ENCODE data around the gene MMP15.

The MMP15 gene

GRCh38 chr16:58037365-58038057, 12.0 kb downstream of the MMP15 start:
- no peak overlapping the region for H3K4me3 ChIP-seq (ENCODE audit: low read length)
- no peak for TF ChIP-seq CTCF (conservative IDR thresholded peaks at IDR 0.05; ENCODE audit: low read depth, low read length)
- DNase-seq (ENCODE audit: low read depth), result no peak

GRCh38 chr16:58038219-58038641, 12.7 kb downstream of the MMP15 start:
- H3K4me3 ChIP-seq (ENCODE audit: low read length), result no peak overlapping the region
- DNase-seq (ENCODE audit: low read depth), result no peak
- TF ChIP-seq CTCF (conservative IDR thresholded peaks at IDR 0.05; ENCODE audit: low read depth, low read length), result no peak

GRCh38 chr16:58039829-58040495, 14.4 kb downstream of the MMP15 start:
- H3K4me3 ChIP-seq (ENCODE audit: low read length), result no peak overlapping the region
- no peak for TF ChIP-seq CTCF (conservative IDR thresholded peaks at IDR 0.05; ENCODE audit: low read depth, low read length)
- DNase-seq (ENCODE audit: low read depth), result no peak

GRCh38 chr16:58040496-58040846, 14.9 kb downstream of the MMP15 start:
- TF ChIP-seq CTCF (conservative IDR thresholded peaks at IDR 0.05; ENCODE audit: low read depth, low read length), result no peak
- no peak overlapping the region for H3K4me3 ChIP-seq (ENCODE audit: low read length)
- DNase-seq (ENCODE audit: low read depth), result no peak

- no peak for TF ChIP-seq CTCF (conservative IDR thresholded peaks at IDR 0.05; ENCODE audit: low read depth, low read length)
- no peak overlapping the region for H3K4me3 ChIP-seq (ENCODE audit: low read length)
- no peak for DNase-seq (ENCODE audit: low read depth)
Measured at GRCh38 chr16:58040945-58041627, 15.5 kb downstream of the MMP15 start.

- no peak overlapping the region for H3K4me3 ChIP-seq (ENCODE audit: low read length)
- no peak for DNase-seq (ENCODE audit: low read depth)
- TF ChIP-seq CTCF (conservative IDR thresholded peaks at IDR 0.05; ENCODE audit: low read depth, low read length), result no peak
Measured at GRCh38 chr16:58041628-58041955, 16.0 kb downstream of the MMP15 start.

All from retinal pigment epithelial cell (primary cell).